NCI-H748 treated with DMSO at 0.1 percent for 48 hours (cell line): ENCODE measurements around the gene ANKRD13D.

Experiments
- DNase-seq: peaks from one replicate; lab custom pipeline; 2025; lab: John Stamatoyannopoulos, UW

Gene ANKRD13D

GRCh38 chr11:67285541-67286498, 3.3 kb upstream of the ANKRD13D start:
- DNase-seq, result no peak

GRCh38 chr11:67286621-67287333, 2.3 kb upstream of the ANKRD13D start:
- DNase-seq, result no peak

GRCh38 chr11:67287355-67288197, 1.5 kb upstream of the ANKRD13D start:
- no peak for DNase-seq

GRCh38 chr11:67288198-67288451, 978 bp upstream of the ANKRD13D start:
- no peak for DNase-seq

- DNase-seq, result peak; percentile 72
These were observed 464 bp upstream of the ANKRD13D start for GRCh38 chr11:67288452-67289225.

- no peak for DNase-seq
These were observed 762 bp downstream of the ANKRD13D start for GRCh38 chr11:67289651-67290479.

- no peak for DNase-seq
These were observed 1.7 kb downstream of the ANKRD13D start for GRCh38 chr11:67290801-67291200.

- no peak for DNase-seq
These were observed 2.6 kb downstream of the ANKRD13D start for GRCh38 chr11:67291481-67292381.

- no peak for DNase-seq
These were observed 3.6 kb downstream of the ANKRD13D start for GRCh38 chr11:67292671-67293070.

GRCh38 chr11:67293090-67293489, 4.0 kb downstream of the ANKRD13D start:
- no peak for DNase-seq

- DNase-seq, result no peak
These were observed 6.7 kb downstream of the ANKRD13D start for GRCh38 chr11:67295846-67296245.

- no peak for DNase-seq
These were observed 9.7 kb downstream of the ANKRD13D start for GRCh38 chr11:67298786-67299185.

GRCh38 chr11:67299471-67300191, 10.5 kb downstream of the ANKRD13D start:
- DNase-seq, result no peak

- no peak for DNase-seq
These were observed 11.2 kb downstream of the ANKRD13D start for GRCh38 chr11:67300256-67300755.

GRCh38 chr11:67300756-67301312, 11.7 kb downstream of the ANKRD13D start:
- DNase-seq, result no peak

GRCh38 chr11:67301313-67301921, 12.3 kb downstream of the ANKRD13D start:
- no peak for DNase-seq

GRCh38 chr11:67301951-67302516, 12.9 kb downstream of the ANKRD13D start:
- no peak for DNase-seq
